PFSK-1 (cell line): ENCODE data around the gene NEMP2.

Experiments
- FOXP2 ChIP-seq: optimal IDR thresholded peaks from 2 replicates; pipeline ENCODE3; 2011; ENCODE audit warnings: borderline replicate concordance, control low read depth, inconsistent platforms; ENCODE audit not compliant: insufficient read depth; ENCODE audit errors: extremely low read length, extremely low read depth
- POLR2AphosphoS5 ChIP-seq: IDR thresholded peaks from 2 replicates; pipeline ENCODE4 v1.6.1; 2012; ENCODE audit warnings: low read depth, mild to moderate bottlenecking, control low read depth, low read length, moderate library complexity
- REST ChIP-seq, 2 experiments: IDR thresholded peaks; 2 replicates each; pipeline versions ENCODE4 v1.6.1 to v1.8.0; 2011 to 2012; ENCODE audit warnings: low read depth in 2 of 2, low read length in 2 of 2, control low read depth in 1 of 2, inconsistent platforms in 1 of 2, mild to moderate bottlenecking in 1 of 2, moderate library complexity in 1 of 2; ENCODE audit not compliant: insufficient read depth in 1 of 2
- SIN3A ChIP-seq: IDR thresholded peaks from 2 replicates; pipeline ENCODE4 v1.6.1; 2012; ENCODE audit warnings: mild to moderate bottlenecking, low read length, moderate library complexity, borderline replicate concordance; ENCODE audit not compliant: insufficient read depth
- TAF1 ChIP-seq: IDR thresholded peaks from 2 replicates; pipeline ENCODE4 v1.6.1; 2012; ENCODE audit warnings: low read length, control low read depth, borderline replicate concordance; ENCODE audit not compliant: insufficient read depth

Gene NEMP2

DNA sequence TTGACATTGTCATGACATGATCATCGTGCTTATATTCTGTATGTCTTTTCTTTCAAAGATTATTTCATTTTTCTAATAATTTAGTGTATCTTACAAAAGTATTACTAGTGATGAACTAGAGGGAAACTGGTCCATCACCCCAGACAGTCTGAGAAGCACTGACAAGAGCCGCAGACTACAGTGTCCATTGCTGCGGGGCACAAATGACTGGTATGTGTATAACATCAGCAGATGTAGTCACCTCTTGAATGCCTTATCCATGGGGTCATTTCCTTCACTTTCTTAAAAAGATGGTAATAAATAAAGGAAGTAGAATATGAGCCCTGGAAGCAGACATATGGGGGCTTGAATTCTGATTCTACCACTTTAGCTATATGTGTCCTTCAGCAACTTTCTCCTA lies 29.6 kb downstream of the NEMP2 start:
- TF ChIP-seq SIN3A = no peak
- no peak for TF ChIP-seq TAF1
- no peak for TF ChIP-seq REST (IDR thresholded peaks at IDR 0.05; ENCODE audit: insufficient read depth in 1 of 2, low read depth in 2 of 2, low read length in 2 of 2)
- no peak for TF ChIP-seq POLR2AphosphoS5
- no peak for TF ChIP-seq FOXP2

DNA sequence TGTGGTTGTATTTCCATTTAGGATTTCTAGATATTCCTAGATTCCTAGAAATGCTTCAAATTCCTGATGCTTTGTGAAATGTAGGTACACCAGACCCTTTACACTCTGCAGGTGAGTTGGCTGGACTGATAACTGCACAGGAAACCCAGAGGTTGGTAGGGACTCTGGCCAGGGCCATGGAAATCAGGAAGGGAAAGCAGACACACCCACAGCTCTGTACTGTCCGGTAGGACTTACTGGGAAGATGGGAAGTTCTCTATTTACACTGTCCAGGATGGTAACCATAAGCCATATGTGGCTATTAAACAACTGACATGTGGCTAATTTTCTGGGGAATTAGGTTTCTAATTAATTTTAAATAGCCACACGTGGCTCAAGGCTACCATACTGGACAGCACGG lies 31.4 kb downstream of the NEMP2 start:
- TF ChIP-seq SIN3A = no peak
- no peak for TF ChIP-seq TAF1
- no peak for TF ChIP-seq REST (IDR thresholded peaks at IDR 0.05; ENCODE audit: insufficient read depth in 1 of 2, low read depth in 2 of 2, low read length in 2 of 2)
- no peak for TF ChIP-seq POLR2AphosphoS5
- no peak for TF ChIP-seq FOXP2

DNA sequence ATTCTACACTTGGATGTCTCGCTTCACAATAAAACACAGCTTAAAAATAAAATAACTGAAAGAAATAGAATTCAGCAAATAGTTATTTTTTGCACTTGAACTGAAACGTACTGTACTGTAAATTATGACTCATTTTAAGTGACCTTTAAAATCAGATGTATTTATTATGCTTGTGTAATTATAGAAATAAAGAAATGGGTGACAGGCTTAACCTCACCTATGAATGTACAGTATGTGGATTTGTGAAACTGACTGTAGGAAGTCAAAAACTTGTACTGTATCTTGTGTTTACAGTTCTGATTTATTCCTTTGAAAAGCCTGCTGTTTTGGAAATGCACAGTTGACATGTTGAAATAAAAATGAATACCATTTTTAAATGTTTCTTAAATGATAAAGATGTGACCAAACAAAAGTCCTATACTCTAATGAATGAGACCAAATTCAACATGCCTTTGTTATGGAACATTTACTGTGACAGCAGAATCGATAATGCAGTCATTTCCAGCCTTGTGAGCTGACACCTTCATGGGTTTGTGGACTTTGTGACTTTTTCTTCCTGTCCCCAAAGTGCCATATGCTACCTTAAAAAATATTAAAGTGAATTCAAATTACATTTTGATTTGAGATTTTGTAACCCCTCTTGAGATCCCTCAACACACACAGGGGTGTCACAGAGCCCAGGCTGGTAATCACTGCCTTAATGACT lies 32.7 kb downstream of the NEMP2 start:
- TF ChIP-seq REST (IDR thresholded peaks at IDR 0.05; ENCODE audit: insufficient read depth in 1 of 2, low read depth in 2 of 2, low read length in 2 of 2) (no peak), FOXP2 (no peak), POLR2AphosphoS5 (no peak), SIN3A (no peak), TAF1 (no peak)

GRCh38 chr2:190501231-190501630 lies 33.3 kb downstream of the NEMP2 start:
- TF ChIP-seq SIN3A = no peak
- no peak for TF ChIP-seq TAF1
- TF ChIP-seq FOXP2 = no peak
- no peak for TF ChIP-seq POLR2AphosphoS5
- TF ChIP-seq REST (IDR thresholded peaks at IDR 0.05; ENCODE audit: insufficient read depth in 1 of 2, low read depth in 2 of 2, low read length in 2 of 2) = no peak

GRCh38 chr2:190500054-190500502 lies 34.4 kb downstream of the NEMP2 start:
- TF ChIP-seq SIN3A (no peak), TAF1 (no peak), REST (IDR thresholded peaks at IDR 0.05; ENCODE audit: insufficient read depth in 1 of 2, low read depth in 2 of 2, low read length in 2 of 2) (no peak), FOXP2 (no peak), POLR2AphosphoS5 (no peak)
